ENCODE results near the gene MYL9.

DNA sequence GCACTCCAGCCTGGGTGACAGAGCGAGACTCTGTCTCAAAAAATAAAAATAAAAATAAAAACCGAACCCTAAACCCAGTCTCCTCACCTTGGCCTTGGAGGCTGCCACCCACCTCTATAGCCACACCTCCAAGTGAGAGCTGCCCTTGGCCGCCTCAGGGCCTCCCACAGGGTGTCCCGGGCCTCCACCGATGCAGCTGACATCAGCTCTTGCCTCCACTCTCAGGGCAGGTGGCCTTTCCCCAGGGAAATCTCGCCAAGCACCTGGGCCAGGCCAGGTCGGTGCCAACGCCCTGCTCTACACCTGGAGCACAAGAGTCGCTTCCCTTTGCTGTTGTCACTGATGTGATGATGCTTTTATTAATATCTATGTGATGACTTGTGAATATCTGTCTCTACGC, 8.9 kb upstream of the MYL9 start:
- TF ChIP-seq, protein P1, sequence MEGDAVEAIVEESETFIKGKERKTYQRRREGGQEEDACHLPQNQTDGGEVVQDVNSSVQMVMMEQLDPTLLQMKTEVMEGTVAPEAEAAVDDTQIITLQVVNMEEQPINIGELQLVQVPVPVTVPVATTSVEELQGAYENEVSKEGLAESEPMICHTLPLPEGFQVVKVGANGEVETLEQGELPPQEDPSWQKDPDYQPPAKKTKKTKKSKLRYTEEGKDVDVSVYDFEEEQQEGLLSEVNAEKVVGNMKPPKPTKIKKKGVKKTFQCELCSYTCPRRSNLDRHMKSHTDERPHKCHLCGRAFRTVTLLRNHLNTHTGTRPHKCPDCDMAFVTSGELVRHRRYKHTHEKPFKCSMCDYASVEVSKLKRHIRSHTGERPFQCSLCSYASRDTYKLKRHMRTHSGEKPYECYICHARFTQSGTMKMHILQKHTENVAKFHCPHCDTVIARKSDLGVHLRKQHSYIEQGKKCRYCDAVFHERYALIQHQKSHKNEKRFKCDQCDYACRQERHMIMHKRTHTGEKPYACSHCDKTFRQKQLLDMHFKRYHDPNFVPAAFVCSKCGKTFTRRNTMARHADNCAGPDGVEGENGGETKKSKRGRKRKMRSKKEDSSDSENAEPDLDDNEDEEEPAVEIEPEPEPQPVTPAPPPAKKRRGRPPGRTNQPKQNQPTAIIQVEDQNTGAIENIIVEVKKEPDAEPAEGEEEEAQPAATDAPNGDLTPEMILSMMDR (conservative IDR thresholded peaks at IDR 0.05; ENCODE audit: low read length) = no peak
- no peak for TF ChIP-seq EZH2phosphoT487 (IDR thresholded peaks at IDR 0.05; ENCODE audit: borderline replicate concordance, low read depth, low read length)
